HT1080 (cell line): ENCODE data around the gene AGPAT3. TPM values are rescaled to one million over a fixed set of nuclear protein-coding genes. Genes with fewer than 3 reads are reported as not detected.
"Not testable (repeated sequence)": the region's sequence is repeated elsewhere in the genome, so short reads cannot be mapped to it uniquely, and the experiment has no call there.

Experiments used
- DNase-seq: peaks from one replicate; pipeline ENCODE4 v3.0.0-alpha.2; 2015; ENCODE audit warnings: low read depth
- polyA plus RNA-seq, 2 experiments: library from polyadenylated mRNA; depleted of rRNA; stranded (reverse); fragments of >200 nt; gene quantifications; 2 replicates each; pipeline ENCODE4 v1.2.3, GENCODE V29; 2015
- total RNA-seq: library from RNA; depleted of rRNA; stranded (reverse); fragments of >200 nt; shearing (Covaris generic); gene quantifications from 2 replicates; pipeline ENCODE4 v1.2.3, GENCODE V29; 2014; rRNA removed

The AGPAT3 gene
- total RNA-seq = 52.9 and 60.2 TPM in 2 replicates
- 49.6 and 51.5 TPM in 2 replicates for polyA plus RNA-seq (2015; cell fraction: cytosol; rRNA removed)
- polyA plus RNA-seq (2015; cell fraction: nucleus; rRNA removed) = 34.8 and 37.1 TPM in 2 replicates

GRCh38 chr21:43864962-43865539 lies at the start of gene AGPAT3:
Gene AGPAT3 (plus strand): TSS chr21:43865223. CDS start chr21:43959682, 94,459 bp downstream.
- no peak for DNase-seq

GRCh38 chr21:43815991-43816390 lies 49.0 kb upstream of the AGPAT3 start:
- DNase-seq = no peak

GRCh38 chr21:43816611-43817071 lies 48.4 kb upstream of the AGPAT3 start:
- DNase-seq = no peak

GRCh38 chr21:43817157-43818086 lies 47.6 kb upstream of the AGPAT3 start:
- no peak for DNase-seq

GRCh38 chr21:43818685-43819084 lies 46.3 kb upstream of the AGPAT3 start:
- DNase-seq = no peak

- DNase-seq = no peak
Measured at GRCh38 chr21:43819511-43820405, 45.3 kb upstream of the AGPAT3 start.

- DNase-seq = no peak
Measured at GRCh38 chr21:43820466-43820865, 44.6 kb upstream of the AGPAT3 start.

GRCh38 chr21:43822166-43822565 lies 42.9 kb upstream of the AGPAT3 start:
- DNase-seq = not testable (repeated sequence)

- not testable (repeated sequence) for DNase-seq
Measured at GRCh38 chr21:43822741-43823140, 42.3 kb upstream of the AGPAT3 start.

- peak; percentile 33 for DNase-seq
Measured at GRCh38 chr21:43824333-43825241, 40.4 kb upstream of the AGPAT3 start.

GRCh38 chr21:43825242-43825935 lies 39.6 kb upstream of the AGPAT3 start:
- no peak for DNase-seq

- DNase-seq = no peak
Measured at GRCh38 chr21:43825936-43826622, 38.9 kb upstream of the AGPAT3 start.

- no peak for DNase-seq
Measured at GRCh38 chr21:43826623-43826974, 38.4 kb upstream of the AGPAT3 start.

GRCh38 chr21:43827015-43827611 lies 37.9 kb upstream of the AGPAT3 start:
- DNase-seq = peak; percentile 87

- DNase-seq = no peak
Measured at GRCh38 chr21:43829161-43829560, 35.9 kb upstream of the AGPAT3 start.

- DNase-seq = no peak
Measured at GRCh38 chr21:43829575-43830119, 35.4 kb upstream of the AGPAT3 start.

GRCh38 chr21:43832158-43832550 lies 32.9 kb upstream of the AGPAT3 start:
- no peak for DNase-seq

GRCh38 chr21:43832648-43833047 lies 32.4 kb upstream of the AGPAT3 start:
- DNase-seq = no peak
